ENCODE results near the gene TEC.
A peak's percentile ranks its signal among the peaks of the same experiment; 100 is the strongest.

Gene TEC

GRCh38 chr4:48109413-48110263, 160.0 kb downstream of the TEC start:
- H3K36me3 Mint-ChIP-seq (ENCODE audit: low read depth), result peaks cover 48% of the 10 kb centered on the region
- no peak overlapping the region for H3K4me3 Mint-ChIP-seq
- no peaks in the 10 kb centered on the region for H3K9me3 Mint-ChIP-seq
- H3K27me3 Mint-ChIP-seq (ENCODE audit: low read depth), result no peaks in the 10 kb centered on the region
- no peak overlapping the region for H3K27ac Mint-ChIP-seq
- H3K4me1 Mint-ChIP-seq (ENCODE audit: low read depth), result peaks cover 37% of the 10 kb centered on the region

- H3K4me3 Mint-ChIP-seq, result no peak overlapping the region
- H3K27me3 Mint-ChIP-seq (ENCODE audit: low read depth), result no peaks in the 10 kb centered on the region
- no peak overlapping the region for H3K27ac Mint-ChIP-seq
- H3K36me3 Mint-ChIP-seq (ENCODE audit: low read depth), result peaks cover 52% of the 10 kb centered on the region
- H3K4me1 Mint-ChIP-seq (ENCODE audit: low read depth), result peaks cover 32% of the 10 kb centered on the region
- H3K9me3 Mint-ChIP-seq, result no peaks in the 10 kb centered on the region
These were observed 161.1 kb downstream of the TEC start for GRCh38 chr4:48108309-48109073.

GRCh38 chr4:48105230-48105629, 164.4 kb downstream of the TEC start:
- H3K9me3 Mint-ChIP-seq, result no peaks in the 10 kb centered on the region
- H3K4me3 Mint-ChIP-seq, result no peak overlapping the region
- no peak overlapping the region for H3K27ac Mint-ChIP-seq
- peaks cover 44% of the 10 kb centered on the region for H3K36me3 Mint-ChIP-seq (ENCODE audit: low read depth)
- H3K27me3 Mint-ChIP-seq (ENCODE audit: low read depth), result no peaks in the 10 kb centered on the region
- H3K4me1 Mint-ChIP-seq (ENCODE audit: low read depth), result peaks cover 34% of the 10 kb centered on the region

GRCh38 chr4:48103483-48104139, 166.0 kb downstream of the TEC start:
- H3K9me3 Mint-ChIP-seq, result no peaks in the 10 kb centered on the region
- peak overlapping the region; percentile 39 for H3K27ac Mint-ChIP-seq
- no peaks in the 10 kb centered on the region for H3K27me3 Mint-ChIP-seq (ENCODE audit: low read depth)
- peaks cover 43% of the 10 kb centered on the region for H3K36me3 Mint-ChIP-seq (ENCODE audit: low read depth)
- H3K4me3 Mint-ChIP-seq, result no peak overlapping the region
- H3K4me1 Mint-ChIP-seq (ENCODE audit: low read depth), result peaks cover 29% of the 10 kb centered on the region

GRCh38 chr4:48102303-48102702, 167.3 kb downstream of the TEC start:
- Mint-ChIP-seq H3K4me3 (no peak overlapping the region), H3K9me3 (no peaks in the 10 kb centered on the region), H3K27me3 (ENCODE audit: low read depth) (no peaks in the 10 kb centered on the region), H3K27ac (no peak overlapping the region), H3K4me1 (ENCODE audit: low read depth) (peaks cover 28% of the 10 kb centered on the region), H3K36me3 (ENCODE audit: low read depth) (peaks cover 41% of the 10 kb centered on the region)

- no peak overlapping the region for H3K27ac Mint-ChIP-seq
- H3K4me3 Mint-ChIP-seq, result no peak overlapping the region
- H3K9me3 Mint-ChIP-seq, result no peaks in the 10 kb centered on the region
- no peaks in the 10 kb centered on the region for H3K27me3 Mint-ChIP-seq (ENCODE audit: low read depth)
- peaks cover 16% of the 10 kb centered on the region for H3K4me1 Mint-ChIP-seq (ENCODE audit: low read depth)
- H3K36me3 Mint-ChIP-seq (ENCODE audit: low read depth), result peaks cover 35% of the 10 kb centered on the region
These were observed 169.4 kb downstream of the TEC start for GRCh38 chr4:48100256-48100655.

- peaks cover 2% of the 10 kb centered on the region for H3K4me1 Mint-ChIP-seq (ENCODE audit: low read depth)
- H3K36me3 Mint-ChIP-seq (ENCODE audit: low read depth), result peaks cover 32% of the 10 kb centered on the region
- no peak overlapping the region for H3K27ac Mint-ChIP-seq
- no peaks in the 10 kb centered on the region for H3K27me3 Mint-ChIP-seq (ENCODE audit: low read depth)
- no peak overlapping the region for H3K4me3 Mint-ChIP-seq
- H3K9me3 Mint-ChIP-seq, result no peaks in the 10 kb centered on the region
These were observed 174.2 kb downstream of the TEC start for GRCh38 chr4:48095441-48095840.

GRCh38 chr4:48093991-48094416, 175.6 kb downstream of the TEC start:
- no peaks in the 10 kb centered on the region for H3K27me3 Mint-ChIP-seq (ENCODE audit: low read depth)
- H3K27ac Mint-ChIP-seq, result no peak overlapping the region
- H3K4me3 Mint-ChIP-seq, result no peak overlapping the region
- peaks cover 26% of the 10 kb centered on the region for H3K36me3 Mint-ChIP-seq (ENCODE audit: low read depth)
- H3K4me1 Mint-ChIP-seq (ENCODE audit: low read depth), result no peaks in the 10 kb centered on the region
- H3K9me3 Mint-ChIP-seq, result no peaks in the 10 kb centered on the region

GRCh38 chr4:48090621-48091020, 179.0 kb downstream of the TEC start:
- no peak overlapping the region for H3K4me3 Mint-ChIP-seq
- H3K36me3 Mint-ChIP-seq (ENCODE audit: low read depth), result peaks cover 37% of the 10 kb centered on the region
- peaks cover 2% of the 10 kb centered on the region for H3K4me1 Mint-ChIP-seq (ENCODE audit: low read depth)
- H3K27me3 Mint-ChIP-seq (ENCODE audit: low read depth), result no peaks in the 10 kb centered on the region
- no peaks in the 10 kb centered on the region for H3K9me3 Mint-ChIP-seq
- H3K27ac Mint-ChIP-seq, result no peak overlapping the region

GRCh38 chr4:48085821-48086589, 183.6 kb downstream of the TEC start:
- H3K27me3 Mint-ChIP-seq (ENCODE audit: low read depth), result no peaks in the 10 kb centered on the region
- H3K4me3 Mint-ChIP-seq, result no peak overlapping the region
- peaks cover 4% of the 10 kb centered on the region for H3K4me1 Mint-ChIP-seq (ENCODE audit: low read depth)
- H3K9me3 Mint-ChIP-seq, result no peaks in the 10 kb centered on the region
- H3K36me3 Mint-ChIP-seq (ENCODE audit: low read depth), result peaks cover 45% of the 10 kb centered on the region
- no peak overlapping the region for H3K27ac Mint-ChIP-seq

All from T-helper 1 cell treated with Interleukin-12 subunit alpha and Interleukin-12 subunit beta and Interleukin-4 antibody, amounts not matched to agents 30 μg/mL and 1 μg/mL, for 36 hours (primary cell).